ENCODE data around the gene C2CD2. TPM values are rescaled to one million over a fixed set of nuclear protein-coding genes. Genes with fewer than 3 reads are reported as not detected.

The C2CD2 gene
- polyA plus RNA-seq, 3 donors: 13.2 to 20.0 (median 19.7) TPM

GRCh38 chr21:41891132-41891531 is 62.7 kb downstream of the C2CD2 start:
- no peak for DNase-seq

GRCh38 chr21:41890355-41890754 is 63.5 kb downstream of the C2CD2 start:
- no peak for DNase-seq

- DNase-seq: no peak
These were observed 65.0 kb downstream of the C2CD2 start for GRCh38 chr21:41888749-41889376.

GRCh38 chr21:41887667-41888066 is 66.2 kb downstream of the C2CD2 start:
- DNase-seq: no peak

- no peak for DNase-seq
These were observed 67.5 kb downstream of the C2CD2 start for GRCh38 chr21:41886328-41886727.

GRCh38 chr21:41885341-41886024 is 68.3 kb downstream of the C2CD2 start:
- DNase-seq: no peak

- no peak for DNase-seq
These were observed 69.3 kb downstream of the C2CD2 start for GRCh38 chr21:41884501-41885030.

- no peak for DNase-seq
These were observed 70.2 kb downstream of the C2CD2 start for GRCh38 chr21:41883582-41883981.

- DNase-seq: no peak
These were observed 72.8 kb downstream of the C2CD2 start for GRCh38 chr21:41881051-41881450.

- DNase-seq: no peak
These were observed 73.7 kb downstream of the C2CD2 start for GRCh38 chr21:41880153-41880552.

- peak; percentile 80 for DNase-seq
These were observed 74.4 kb downstream of the C2CD2 start, which contains the start of gene PRDM15 for GRCh38 chr21:41879190-41879998. Gene PRDM15, minus strand, starts transcription at chr21:41879344. Its CDS starts 18,981 bp downstream, at chr21:41860363.

- peak; percentile 84 for DNase-seq
These were observed 75.0 kb downstream of the C2CD2 start for GRCh38 chr21:41878831-41879189.

GRCh38 chr21:41877901-41878830 is 75.7 kb downstream of the C2CD2 start:
- peak; percentile 44 for DNase-seq

- no peak for DNase-seq
These were observed 76.7 kb downstream of the C2CD2 start for GRCh38 chr21:41876928-41877652.

- no peak for DNase-seq
These were observed 77.4 kb downstream of the C2CD2 start for GRCh38 chr21:41876396-41876795.

GRCh38 chr21:41875086-41875485 is 78.7 kb downstream of the C2CD2 start:
- DNase-seq: no peak

GRCh38 chr21:41874611-41875010 is 79.2 kb downstream of the C2CD2 start:
- DNase-seq: no peak

- no peak for DNase-seq
These were observed 80.4 kb downstream of the C2CD2 start for GRCh38 chr21:41873426-41873825.

GRCh38 chr21:41873005-41873404 is 80.8 kb downstream of the C2CD2 start:
- DNase-seq: no peak

GRCh38 chr21:41871293-41872030 is 82.4 kb downstream of the C2CD2 start:
- DNase-seq: no peak
